A673 (cell line): Measurements from ENCODE around the gene AGO3. TPM values are rescaled to one million over a fixed set of nuclear protein-coding genes. Genes with fewer than 3 reads are reported as not detected.

Experiments used
- BruUV-seq: library from RNA; stranded (reverse); fragments of 400-500 nt; replicated peaks from 2 replicates; lab custom pipeline; 2021; lab: Mats Ljungman, UMichigan
- CTCF ChIA-PET: fragments of 300-600 bp; sonication (Branson Sonifier 250); formaldehyde crosslinking; loops from one replicate; lab custom pipeline; 2022; ENCODE audit warnings: antibody characterized with exemption; lab: Charles Lee
- POLR2A ChIA-PET: fragments of 300-600 bp; sonication (Branson Sonifier 250); formaldehyde crosslinking; loops from one replicate; lab custom pipeline; 2022; ENCODE audit warnings: antibody characterized with exemption; ENCODE audit not compliant: low non-redundant PET; lab: Charles Lee
- DNase-seq: peaks from one replicate; pipeline ENCODE4 v3.0.0-alpha.2; 2015; ENCODE audit warnings: low spot score
- H3K27ac ChIP-seq: fragments of 200-600 bp; sonication (generic); 2 replicates; pipeline ENCODE4 v1.5.1; 2016; ENCODE audit warnings: mixed run types, low read depth, mild to moderate bottlenecking, mixed read lengths, antibody characterized with exemption, low read length; ENCODE audit not compliant: poor library complexity, severe bottlenecking
- H3K27me3 ChIP-seq: fragments of 200-600 bp; sonication (generic); replicated peaks from 2 replicates; pipeline ENCODE4 v1.6.1; 2017; ENCODE audit warnings: mixed run types, low read depth, mild to moderate bottlenecking, mixed read lengths, antibody characterized with exemption, low read length; ENCODE audit not compliant: insufficient read depth, poor library complexity
- H3K36me3 ChIP-seq: fragments of 200-600 bp; sonication (generic); 2 replicates; pipeline ENCODE4 v1.6.1; 2016; ENCODE audit warnings: mixed run types, mild to moderate bottlenecking, mixed read lengths, antibody characterized with exemption, low read length; ENCODE audit not compliant: insufficient read depth, poor library complexity, severe bottlenecking
- H3K4me1 ChIP-seq: fragments of 200-600 bp; sonication (generic); 2 replicates; pipeline ENCODE4 v1.6.1; 2017; ENCODE audit warnings: mixed run types, mild to moderate bottlenecking, mixed read lengths, antibody characterized with exemption, low read length; ENCODE audit not compliant: insufficient read depth, poor library complexity, severe bottlenecking
- H3K4me3 ChIP-seq: fragments of 200-600 bp; sonication (generic); 2 replicates; pipeline ENCODE4 v1.5.1; 2016; ENCODE audit warnings: low read depth, mixed run types, mild to moderate bottlenecking, mixed read lengths, low read length; ENCODE audit not compliant: poor library complexity, severe bottlenecking
- H3K9me3 ChIP-seq: fragments of 200-600 bp; sonication (generic); 2 replicates; pipeline ENCODE4 v1.6.1; 2016; ENCODE audit warnings: mixed run types, low read depth, mild to moderate bottlenecking, mixed read lengths, antibody characterized with exemption, low read length; ENCODE audit not compliant: poor library complexity, severe bottlenecking
- CTCF ChIP-seq: fragments of 300-800, 200-600 bp; sonication (generic); conservative IDR thresholded peaks from 2 replicates; pipeline ENCODE4 v1.5.1; 2017; ENCODE audit warnings: low read depth, mild to moderate bottlenecking, antibody characterized with exemption, low read length, moderate library complexity, mixed read lengths
- EZH2 ChIP-seq: fragments of 200-600 bp; sonication (generic); IDR thresholded peaks from 2 replicates; pipeline ENCODE4 v1.6.1; 2017; ENCODE audit warnings: borderline replicate concordance, low read depth, mild to moderate bottlenecking, mixed read lengths, antibody characterized with exemption, low read length; ENCODE audit not compliant: poor library complexity, severe bottlenecking
- intact Hi-C: fragments of 100-400 bp; cut with micrococcal nuclease; formaldehyde crosslinking; loops from one replicate; pipeline ENCODE4 v1.10.0; 2022; ENCODE audit not compliant: unreplicated experiment
- total RNA-seq: library from RNA; stranded (reverse); gene quantifications from 2 replicates; pipeline ENCODE4 v1.2.3, GENCODE V29; 2021

The AGO3 gene
- total RNA-seq, 1 experiment from 2014 or later = 44.2 TPM

- CTCF ChIA-PET = no interaction called here
- no peaks in the 10 kb centered on the region for H3K9me3 ChIP-seq
- no TSS peak for BruUV-seq
- H3K27ac ChIP-seq = no peak overlapping the region
- no peak for TF ChIP-seq EZH2
- TF ChIP-seq CTCF = no peak
- intact Hi-C loops = no loop called here
- no peak overlapping the region for H3K4me3 ChIP-seq
- POLR2A ChIA-PET = no interaction called here
- peaks cover 40% of the 10 kb centered on the region for H3K36me3 ChIP-seq
- H3K27me3 ChIP-seq = no peaks in the 10 kb centered on the region
- no peak for DNase-seq
- no peaks in the 10 kb centered on the region for H3K4me1 ChIP-seq
These were observed 109.3 kb downstream of the AGO3 start for GRCh38 chr1:36040238-36040637.

GRCh38 chr1:36051821-36052220, 120.9 kb downstream of the AGO3 start:
- DNase-seq = no peak
- ChIA-PET POLR2A (no interaction called here), CTCF (no interaction called here)
- Histone ChIP-seq H3K4me3 (no peak overlapping the region), H3K9me3 (no peaks in the 10 kb centered on the region), H3K4me1 (no peaks in the 10 kb centered on the region), H3K36me3 (no peaks in the 10 kb centered on the region), H3K27ac (no peak overlapping the region), H3K27me3 (no peaks in the 10 kb centered on the region)
- BruUV-seq = no TSS peak
- intact Hi-C loops = no loop called here
- TF ChIP-seq CTCF = no peak
- TF ChIP-seq EZH2 = no peak

- Histone ChIP-seq H3K9me3 (no peaks in the 10 kb centered on the region), H3K36me3 (no peaks in the 10 kb centered on the region), H3K27ac (no peak overlapping the region), H3K4me1 (no peaks in the 10 kb centered on the region), H3K4me3 (no peak overlapping the region), H3K27me3 (no peaks in the 10 kb centered on the region)
- BruUV-seq = no TSS peak
- ChIA-PET POLR2A (no interaction called here), CTCF (no interaction called here)
- no peak for DNase-seq
- no peak for TF ChIP-seq EZH2
- no peak for TF ChIP-seq CTCF
- intact Hi-C loops = no loop called here
These were observed 123.1 kb downstream of the AGO3 start for GRCh38 chr1:36053978-36054377.
